ENCODE results near the gene COG3.

DNA sequence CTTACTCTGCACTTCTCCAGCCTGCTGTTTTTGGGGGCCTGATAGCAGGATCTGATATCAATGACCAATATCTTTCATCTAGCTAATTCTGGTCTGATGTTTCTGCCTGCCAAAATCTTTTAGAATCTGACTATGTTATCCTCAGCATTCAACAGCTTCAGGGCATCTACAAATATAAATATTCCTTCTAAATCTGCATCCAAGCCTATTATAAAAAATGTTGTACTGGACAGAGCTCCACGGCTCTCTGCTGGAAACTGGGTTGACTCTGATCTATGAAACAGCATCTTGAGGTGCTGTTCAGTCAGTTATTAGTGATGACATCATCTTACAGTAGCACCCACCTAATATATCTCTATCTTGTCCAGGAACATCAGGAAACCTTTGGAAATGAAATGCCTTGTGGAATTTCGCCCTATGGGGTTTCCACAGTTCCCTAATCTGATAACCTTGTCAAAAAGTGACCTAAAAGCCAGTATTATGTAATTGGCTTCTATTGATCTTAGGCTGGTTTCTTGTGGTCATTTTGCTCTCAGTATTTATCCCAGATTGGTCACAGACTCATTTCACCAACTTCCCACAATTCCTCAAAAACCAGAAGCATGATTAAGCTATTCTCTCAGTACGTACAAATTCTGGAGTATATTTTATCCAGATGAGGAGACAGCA lies 117.8 kb downstream of the COG3 start:
- TF ChIP-seq, protein P1, sequence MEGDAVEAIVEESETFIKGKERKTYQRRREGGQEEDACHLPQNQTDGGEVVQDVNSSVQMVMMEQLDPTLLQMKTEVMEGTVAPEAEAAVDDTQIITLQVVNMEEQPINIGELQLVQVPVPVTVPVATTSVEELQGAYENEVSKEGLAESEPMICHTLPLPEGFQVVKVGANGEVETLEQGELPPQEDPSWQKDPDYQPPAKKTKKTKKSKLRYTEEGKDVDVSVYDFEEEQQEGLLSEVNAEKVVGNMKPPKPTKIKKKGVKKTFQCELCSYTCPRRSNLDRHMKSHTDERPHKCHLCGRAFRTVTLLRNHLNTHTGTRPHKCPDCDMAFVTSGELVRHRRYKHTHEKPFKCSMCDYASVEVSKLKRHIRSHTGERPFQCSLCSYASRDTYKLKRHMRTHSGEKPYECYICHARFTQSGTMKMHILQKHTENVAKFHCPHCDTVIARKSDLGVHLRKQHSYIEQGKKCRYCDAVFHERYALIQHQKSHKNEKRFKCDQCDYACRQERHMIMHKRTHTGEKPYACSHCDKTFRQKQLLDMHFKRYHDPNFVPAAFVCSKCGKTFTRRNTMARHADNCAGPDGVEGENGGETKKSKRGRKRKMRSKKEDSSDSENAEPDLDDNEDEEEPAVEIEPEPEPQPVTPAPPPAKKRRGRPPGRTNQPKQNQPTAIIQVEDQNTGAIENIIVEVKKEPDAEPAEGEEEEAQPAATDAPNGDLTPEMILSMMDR (IDR thresholded peaks at IDR 0.05 in 2 of 3, conservative IDR thresholded peaks at IDR 0.05 in 1 of 3; ENCODE audit: control insufficient read depth in 2 of 3, extremely low read depth in 1 of 3, insufficient read depth in 1 of 3, low read depth in 3 of 3, low read length in 3 of 3): no peak
- TF ChIP-seq, protein P2, sequence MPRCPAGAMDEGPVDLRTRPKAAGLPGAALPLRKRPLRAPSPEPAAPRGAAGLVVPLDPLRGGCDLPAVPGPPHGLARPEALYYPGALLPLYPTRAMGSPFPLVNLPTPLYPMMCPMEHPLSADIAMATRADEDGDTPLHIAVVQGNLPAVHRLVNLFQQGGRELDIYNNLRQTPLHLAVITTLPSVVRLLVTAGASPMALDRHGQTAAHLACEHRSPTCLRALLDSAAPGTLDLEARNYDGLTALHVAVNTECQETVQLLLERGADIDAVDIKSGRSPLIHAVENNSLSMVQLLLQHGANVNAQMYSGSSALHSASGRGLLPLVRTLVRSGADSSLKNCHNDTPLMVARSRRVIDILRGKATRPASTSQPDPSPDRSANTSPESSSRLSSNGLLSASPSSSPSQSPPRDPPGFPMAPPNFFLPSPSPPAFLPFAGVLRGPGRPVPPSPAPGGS (IDR thresholded peaks at IDR 0.05; ENCODE audit: borderline replicate concordance, insufficient read depth, low read depth, low read length, poor library complexity, severe bottlenecking): no peak
- TF ChIP-seq POLR2AphosphoS2 (IDR thresholded peaks at IDR 0.05; ENCODE audit: low read depth, low read length): no peak
- TF ChIP-seq BACH1 (IDR thresholded peaks at IDR 0.05; ENCODE audit: borderline replicate concordance): no peak
- TF ChIP-seq CHD4 (IDR thresholded peaks at IDR 0.05): no peak
- TF ChIP-seq RCOR1 (conservative IDR thresholded peaks at IDR 0.05; ENCODE audit: low read depth, low read length): no peak
- TF ChIP-seq EP300 (IDR thresholded peaks at IDR 0.05; ENCODE audit: borderline replicate concordance in 1 of 2, control insufficient read depth in 1 of 2, low read depth in 2 of 2, low read length in 2 of 2): no peak
- TF ChIP-seq CUX1 (IDR thresholded peaks at IDR 0.05; ENCODE audit: insufficient replicate concordance, low read depth, low read length): no peak
- TF ChIP-seq CREB1 (IDR thresholded peaks at IDR 0.05; ENCODE audit: low read depth): no peak
- TF ChIP-seq ETV6 (conservative IDR thresholded peaks at IDR 0.05 in 1 of 2, IDR thresholded peaks at IDR 0.05 in 1 of 2; ENCODE audit: borderline replicate concordance in 1 of 2, low read depth in 1 of 2): no peak
- no peak for TF ChIP-seq ZNF24 (IDR thresholded peaks at IDR 0.05)
